Keratinocyte (primary cell): Measurements from ENCODE around the gene IL21R.

Experiments
- CTCF ChIP-seq, 3 experiments: IDR thresholded peaks in 1 of 3; conservative IDR thresholded peaks in 1 of 3; optimal IDR thresholded peaks in 1 of 3; 2 replicates in 2 of 3; 3 replicates in 1 of 3; pipeline versions ENCODE3 to v1.5.1; 2011; ENCODE audit warnings: low read length in 3 of 3, mild to moderate bottlenecking in 3 of 3, moderate library complexity in 2 of 3, control low read depth in 1 of 3, inconsistent platforms in 1 of 3; ENCODE audit not compliant: insufficient read depth in 2 of 3; ENCODE audit errors: extremely low read depth in 1 of 3
- EZH2 ChIP-seq: IDR thresholded peaks from one replicate; pipeline ENCODE4 v1.6.1; 2012; ENCODE audit warnings: inconsistent platforms, mild to moderate bottlenecking, low read length, moderate library complexity

GRCh38 chr16:27429330-27429871 is 27.4 kb downstream of the IL21R start:
- no peak for TF ChIP-seq CTCF (optimal IDR thresholded peaks at IDR 0.05 in 1 of 3, IDR thresholded peaks at IDR 0.05 in 1 of 3, conservative IDR thresholded peaks at IDR 0.05 in 1 of 3; ENCODE audit: extremely low read depth in 1 of 3, insufficient read depth in 2 of 3, low read length in 3 of 3)
- no peak for TF ChIP-seq EZH2
